ENCODE measurements around the gene ATF3. TPM values are rescaled to one million over a fixed set of nuclear protein-coding genes. Genes with fewer than 3 reads are reported as not detected.

The ATF3 gene
- total RNA-seq, 2 donors from 2014 or later = 6.0 to 14.8 TPM

GRCh38 chr1:212567638-212568037 is 40.9 kb upstream of the ATF3 start:
- TF ChIP-seq POLR2A (IDR thresholded peaks at IDR 0.05) (no peak), POLR2AphosphoS5 (IDR thresholded peaks at IDR 0.05) (no peak), CTCF (IDR thresholded peaks at IDR 0.05) (no peak)
- Histone ChIP-seq H3K27ac (no peak overlapping the region), H3K27me3 (replicated peaks; ENCODE audit: insufficient read depth) (no peaks in the 10 kb centered on the region), H3K9me3 (no peaks in the 10 kb centered on the region), H3K4me1 (replicated peaks) (no peaks in the 10 kb centered on the region), H3K4me3 (no peak overlapping the region), H3K36me3 (no peaks in the 10 kb centered on the region)
- no peak for DNase-seq (ENCODE audit: low spot score)
- WGBS = 44% methylated on average over 3 of the region's 3 CpGs
- intact Hi-C loops (cut with DNase I) = no loop called here

GRCh38 chr1:212568978-212569537 is 39.5 kb upstream of the ATF3 start:
- TF ChIP-seq CTCF (IDR thresholded peaks at IDR 0.05) = no peak
- H3K36me3 ChIP-seq = no peaks in the 10 kb centered on the region
- WGBS = 56% methylated on average over 5 of the region's 5 CpGs
- intact Hi-C loops (cut with DNase I) = no loop called here
- no peak overlapping the region for H3K4me3 ChIP-seq
- no peaks in the 10 kb centered on the region for H3K4me1 ChIP-seq (replicated peaks)
- no peaks in the 10 kb centered on the region for H3K27me3 ChIP-seq (replicated peaks; ENCODE audit: insufficient read depth)
- no peaks in the 10 kb centered on the region for H3K9me3 ChIP-seq
- no peak for DNase-seq (ENCODE audit: low spot score)
- no peak overlapping the region for H3K27ac ChIP-seq

- 84% methylated on average over 3 of the region's 3 CpGs for WGBS
- intact Hi-C loops (cut with DNase I) = no loop called here
- TF ChIP-seq CTCF (IDR thresholded peaks at IDR 0.05) = no peak
- TF ChIP-seq POLR2AphosphoS5 (IDR thresholded peaks at IDR 0.05) = no peak
- TF ChIP-seq POLR2A (IDR thresholded peaks at IDR 0.05) = no peak
- H3K27me3 ChIP-seq (replicated peaks; ENCODE audit: insufficient read depth) = no peaks in the 10 kb centered on the region
- no peak for DNase-seq (ENCODE audit: low spot score)
- no peaks in the 10 kb centered on the region for H3K9me3 ChIP-seq
- no peaks in the 10 kb centered on the region for H3K4me1 ChIP-seq (replicated peaks)
- H3K4me3 ChIP-seq = no peak overlapping the region
- no peaks in the 10 kb centered on the region for H3K36me3 ChIP-seq
- no peak overlapping the region for H3K27ac ChIP-seq
Observed at GRCh38 chr1:212574732-212575131, 33.8 kb upstream of the ATF3 start.

GRCh38 chr1:212575333-212575732 is 33.2 kb upstream of the ATF3 start:
- intact Hi-C loops (cut with DNase I) = no loop called here
- TF ChIP-seq CTCF (IDR thresholded peaks at IDR 0.05) (no peak), POLR2A (IDR thresholded peaks at IDR 0.05) (no peak), POLR2AphosphoS5 (IDR thresholded peaks at IDR 0.05) (no peak)
- H3K4me3 ChIP-seq = no peak overlapping the region
- H3K36me3 ChIP-seq = no peaks in the 10 kb centered on the region
- no peaks in the 10 kb centered on the region for H3K4me1 ChIP-seq (replicated peaks)
- no peak overlapping the region for H3K27ac ChIP-seq
- no peaks in the 10 kb centered on the region for H3K27me3 ChIP-seq (replicated peaks; ENCODE audit: insufficient read depth)
- WGBS = 85% methylated on average over 2 of the region's 2 CpGs
- H3K9me3 ChIP-seq = no peaks in the 10 kb centered on the region
- no peak for DNase-seq (ENCODE audit: low spot score)

GRCh38 chr1:212578041-212578440 is 30.5 kb upstream of the ATF3 start:
- Histone ChIP-seq H3K27me3 (replicated peaks; ENCODE audit: insufficient read depth) (no peaks in the 10 kb centered on the region), H3K27ac (no peak overlapping the region), H3K4me3 (no peak overlapping the region), H3K4me1 (replicated peaks) (no peaks in the 10 kb centered on the region), H3K36me3 (no peaks in the 10 kb centered on the region), H3K9me3 (no peaks in the 10 kb centered on the region)
- intact Hi-C loops (cut with DNase I) = no loop called here
- WGBS = 94% methylated on average over 1 of the region's 1 CpG
- TF ChIP-seq CTCF (IDR thresholded peaks at IDR 0.05) (no peak), POLR2AphosphoS5 (IDR thresholded peaks at IDR 0.05) (no peak), POLR2A (IDR thresholded peaks at IDR 0.05) (no peak)
- DNase-seq (ENCODE audit: low spot score) = no peak
